ENCODE results near the gene P2RX4. TPM values are rescaled to one million over a fixed set of nuclear protein-coding genes. Genes with fewer than 3 reads are reported as not detected.
A peak's percentile ranks its signal among the peaks of the same experiment; 100 is the strongest.

P2RX4 gene
- total and polyA plus RNA-seq, 2 of the 13 experiments (the other 11 are each of a cell fraction or from before 2014, with no cell fraction given), result 13.8 to 30.8 TPM

DNA sequence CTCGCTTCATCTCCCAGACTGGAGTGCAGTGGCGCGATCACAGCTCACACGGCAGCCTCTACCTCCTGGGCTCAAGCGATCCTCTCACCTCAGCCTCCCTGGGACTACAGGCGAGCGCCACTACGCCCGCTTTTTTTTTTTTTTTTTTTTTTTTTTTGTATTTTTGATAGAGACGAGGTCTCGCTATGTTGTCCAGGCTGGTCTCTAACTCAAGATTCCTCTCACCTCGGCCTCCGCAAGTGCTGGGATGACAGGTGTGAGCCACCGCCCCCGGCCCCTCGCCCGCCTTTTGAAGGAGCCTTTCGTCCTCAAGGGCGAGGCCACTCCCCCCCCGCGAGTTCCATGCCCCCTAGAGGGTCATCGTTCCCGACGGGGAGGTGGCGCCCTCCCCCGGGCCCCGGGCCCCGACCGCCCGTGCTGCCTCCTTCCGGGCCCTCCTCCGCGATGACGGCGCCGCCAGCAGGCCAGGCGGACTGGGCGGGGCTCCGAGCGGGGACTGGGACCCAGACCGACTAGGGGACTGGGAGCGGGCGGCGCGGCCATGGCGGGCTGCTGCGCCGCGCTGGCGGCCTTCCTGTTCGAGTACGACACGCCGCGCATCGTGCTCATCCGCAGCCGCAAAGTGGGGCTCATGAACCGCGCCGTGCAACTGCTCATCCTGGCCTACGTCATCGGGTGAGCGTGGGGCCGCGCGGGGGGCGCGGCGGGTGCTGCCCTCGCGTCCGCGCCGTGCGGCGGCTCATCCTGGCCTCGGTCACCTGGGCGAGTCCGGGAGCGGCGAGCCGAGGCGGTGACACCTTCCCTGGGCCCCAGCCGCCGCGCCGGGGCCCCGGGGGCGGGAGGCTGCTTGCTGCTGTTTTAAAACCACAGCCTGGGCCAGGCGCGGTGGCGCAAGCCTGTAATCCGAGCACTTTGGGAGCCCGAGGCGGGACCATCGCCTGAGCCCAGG is at the start of gene P2RX4 (continued):
- TF ChIP-seq, protein P1, sequence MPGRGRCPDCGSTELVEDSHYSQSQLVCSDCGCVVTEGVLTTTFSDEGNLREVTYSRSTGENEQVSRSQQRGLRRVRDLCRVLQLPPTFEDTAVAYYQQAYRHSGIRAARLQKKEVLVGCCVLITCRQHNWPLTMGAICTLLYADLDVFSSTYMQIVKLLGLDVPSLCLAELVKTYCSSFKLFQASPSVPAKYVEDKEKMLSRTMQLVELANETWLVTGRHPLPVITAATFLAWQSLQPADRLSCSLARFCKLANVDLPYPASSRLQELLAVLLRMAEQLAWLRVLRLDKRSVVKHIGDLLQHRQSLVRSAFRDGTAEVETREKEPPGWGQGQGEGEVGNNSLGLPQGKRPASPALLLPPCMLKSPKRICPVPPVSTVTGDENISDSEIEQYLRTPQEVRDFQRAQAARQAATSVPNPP (CRISPR knock-in tag; IDR thresholded peaks at IDR 0.05), result no peak
- TF ChIP-seq CREB1 (IDR thresholded peaks at IDR 0.05), result peak; percentile 80
- TF ChIP-seq CREB1 (CRISPR knock-in tag; IDR thresholded peaks at IDR 0.05), result no peak
- no peak for TF ChIP-seq FLYWCH1 (CRISPR knock-in tag; IDR thresholded peaks at IDR 0.05)
- TF ChIP-seq CBFB (CRISPR knock-in tag; IDR thresholded peaks at IDR 0.05), result peak; percentile 33; the same call in 1 of the 2 replicates
- TF ChIP-seq NKX3-1 (CRISPR knock-in tag; IDR thresholded peaks at IDR 0.05), result peak; percentile 73
- no peak for TF ChIP-seq CAMTA2 (CRISPR knock-in tag; IDR thresholded peaks at IDR 0.05; ENCODE audit: borderline replicate concordance)
- TF ChIP-seq ZNF354B (CRISPR knock-in tag; IDR thresholded peaks at IDR 0.05), result no peak
- TF ChIP-seq ARHGAP35 (CRISPR knock-in tag; IDR thresholded peaks at IDR 0.05; ENCODE audit: borderline replicate concordance), result no peak
- TF ChIP-seq ZNF101 (CRISPR knock-in tag; IDR thresholded peaks at IDR 0.05; ENCODE audit: borderline replicate concordance, low read depth), result no peak; the same call in 1 of the 2 replicates
- TF ChIP-seq, protein P2, sequence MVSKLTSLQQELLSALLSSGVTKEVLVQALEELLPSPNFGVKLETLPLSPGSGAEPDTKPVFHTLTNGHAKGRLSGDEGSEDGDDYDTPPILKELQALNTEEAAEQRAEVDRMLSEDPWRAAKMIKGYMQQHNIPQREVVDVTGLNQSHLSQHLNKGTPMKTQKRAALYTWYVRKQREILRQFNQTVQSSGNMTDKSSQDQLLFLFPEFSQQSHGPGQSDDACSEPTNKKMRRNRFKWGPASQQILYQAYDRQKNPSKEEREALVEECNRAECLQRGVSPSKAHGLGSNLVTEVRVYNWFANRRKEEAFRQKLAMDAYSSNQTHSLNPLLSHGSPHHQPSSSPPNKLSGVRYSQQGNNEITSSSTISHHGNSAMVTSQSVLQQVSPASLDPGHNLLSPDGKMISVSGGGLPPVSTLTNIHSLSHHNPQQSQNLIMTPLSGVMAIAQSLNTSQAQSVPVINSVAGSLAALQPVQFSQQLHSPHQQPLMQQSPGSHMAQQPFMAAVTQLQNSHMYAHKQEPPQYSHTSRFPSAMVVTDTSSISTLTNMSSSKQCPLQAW (CRISPR knock-in tag; IDR thresholded peaks at IDR 0.05), result peak; percentile 53; the same call in 1 of the 2 replicates
- TF ChIP-seq, protein P3, sequence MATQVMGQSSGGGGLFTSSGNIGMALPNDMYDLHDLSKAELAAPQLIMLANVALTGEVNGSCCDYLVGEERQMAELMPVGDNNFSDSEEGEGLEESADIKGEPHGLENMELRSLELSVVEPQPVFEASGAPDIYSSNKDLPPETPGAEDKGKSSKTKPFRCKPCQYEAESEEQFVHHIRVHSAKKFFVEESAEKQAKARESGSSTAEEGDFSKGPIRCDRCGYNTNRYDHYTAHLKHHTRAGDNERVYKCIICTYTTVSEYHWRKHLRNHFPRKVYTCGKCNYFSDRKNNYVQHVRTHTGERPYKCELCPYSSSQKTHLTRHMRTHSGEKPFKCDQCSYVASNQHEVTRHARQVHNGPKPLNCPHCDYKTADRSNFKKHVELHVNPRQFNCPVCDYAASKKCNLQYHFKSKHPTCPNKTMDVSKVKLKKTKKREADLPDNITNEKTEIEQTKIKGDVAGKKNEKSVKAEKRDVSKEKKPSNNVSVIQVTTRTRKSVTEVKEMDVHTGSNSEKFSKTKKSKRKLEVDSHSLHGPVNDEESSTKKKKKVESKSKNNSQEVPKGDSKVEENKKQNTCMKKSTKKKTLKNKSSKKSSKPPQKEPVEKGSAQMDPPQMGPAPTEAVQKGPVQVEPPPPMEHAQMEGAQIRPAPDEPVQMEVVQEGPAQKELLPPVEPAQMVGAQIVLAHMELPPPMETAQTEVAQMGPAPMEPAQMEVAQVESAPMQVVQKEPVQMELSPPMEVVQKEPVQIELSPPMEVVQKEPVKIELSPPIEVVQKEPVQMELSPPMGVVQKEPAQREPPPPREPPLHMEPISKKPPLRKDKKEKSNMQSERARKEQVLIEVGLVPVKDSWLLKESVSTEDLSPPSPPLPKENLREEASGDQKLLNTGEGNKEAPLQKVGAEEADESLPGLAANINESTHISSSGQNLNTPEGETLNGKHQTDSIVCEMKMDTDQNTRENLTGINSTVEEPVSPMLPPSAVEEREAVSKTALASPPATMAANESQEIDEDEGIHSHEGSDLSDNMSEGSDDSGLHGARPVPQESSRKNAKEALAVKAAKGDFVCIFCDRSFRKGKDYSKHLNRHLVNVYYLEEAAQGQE (IDR thresholded peaks at IDR 0.05; ENCODE audit: borderline replicate concordance in 1 of 2, low read depth in 1 of 2, low read length in 2 of 2), result no peak
- TF ChIP-seq, protein P4, sequence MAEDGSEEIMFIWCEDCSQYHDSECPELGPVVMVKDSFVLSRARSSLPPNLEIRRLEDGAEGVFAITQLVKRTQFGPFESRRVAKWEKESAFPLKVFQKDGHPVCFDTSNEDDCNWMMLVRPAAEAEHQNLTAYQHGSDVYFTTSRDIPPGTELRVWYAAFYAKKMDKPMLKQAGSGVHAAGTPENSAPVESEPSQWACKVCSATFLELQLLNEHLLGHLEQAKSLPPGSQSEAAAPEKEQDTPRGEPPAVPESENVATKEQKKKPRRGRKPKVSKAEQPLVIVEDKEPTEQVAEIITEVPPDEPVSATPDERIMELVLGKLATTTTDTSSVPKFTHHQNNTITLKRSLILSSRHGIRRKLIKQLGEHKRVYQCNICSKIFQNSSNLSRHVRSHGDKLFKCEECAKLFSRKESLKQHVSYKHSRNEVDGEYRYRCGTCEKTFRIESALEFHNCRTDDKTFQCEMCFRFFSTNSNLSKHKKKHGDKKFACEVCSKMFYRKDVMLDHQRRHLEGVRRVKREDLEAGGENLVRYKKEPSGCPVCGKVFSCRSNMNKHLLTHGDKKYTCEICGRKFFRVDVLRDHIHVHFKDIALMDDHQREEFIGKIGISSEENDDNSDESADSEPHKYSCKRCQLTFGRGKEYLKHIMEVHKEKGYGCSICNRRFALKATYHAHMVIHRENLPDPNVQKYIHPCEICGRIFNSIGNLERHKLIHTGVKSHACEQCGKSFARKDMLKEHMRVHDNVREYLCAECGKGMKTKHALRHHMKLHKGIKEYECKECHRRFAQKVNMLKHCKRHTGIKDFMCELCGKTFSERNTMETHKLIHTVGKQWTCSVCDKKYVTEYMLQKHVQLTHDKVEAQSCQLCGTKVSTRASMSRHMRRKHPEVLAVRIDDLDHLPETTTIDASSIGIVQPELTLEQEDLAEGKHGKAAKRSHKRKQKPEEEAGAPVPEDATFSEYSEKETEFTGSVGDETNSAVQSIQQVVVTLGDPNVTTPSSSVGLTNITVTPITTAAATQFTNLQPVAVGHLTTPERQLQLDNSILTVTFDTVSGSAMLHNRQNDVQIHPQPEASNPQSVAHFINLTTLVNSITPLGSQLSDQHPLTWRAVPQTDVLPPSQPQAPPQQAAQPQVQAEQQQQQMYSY (CRISPR knock-in tag; IDR thresholded peaks at IDR 0.05), result peak; percentile 55; the same call in 1 of the 2 replicates
- TF ChIP-seq MZF1 (CRISPR knock-in tag; IDR thresholded peaks at IDR 0.05; ENCODE audit: borderline replicate concordance), result no peak
- TF ChIP-seq HDAC6 (IDR thresholded peaks at IDR 0.05; ENCODE audit: low read depth, low read length), result no peak
- TF ChIP-seq ELF4 (CRISPR knock-in tag; IDR thresholded peaks at IDR 0.05; ENCODE audit: borderline replicate concordance), result no peak
